ENCODE results near the gene SCMH1.

- TF ChIP-seq CTCF (conservative IDR thresholded peaks at IDR 0.05) (no peak), EZH2 (IDR thresholded peaks at IDR 0.05; ENCODE audit: low read depth) (no peak)
Observed at GRCh38 chr1:40980453-40981121, 261.5 kb downstream of the SCMH1 start.
